ENCODE results near the gene QRICH1. TPM values are rescaled to one million over a fixed set of nuclear protein-coding genes. Genes with fewer than 3 reads are reported as not detected.

Gene QRICH1
- total RNA-seq, 2 experiments from 2014 or later: 210 to 255 TPM

- H3K9me3 Mint-ChIP-seq: no peaks in the 10 kb centered on the region
- no peaks in the 10 kb centered on the region for H3K27me3 Mint-ChIP-seq
- peak overlapping the region; percentile 93 for H3K4me3 Mint-ChIP-seq
- H3K27ac ChIP-seq (ENCODE audit: low read depth in 1 of 2, low read length in 2 of 2): peak overlapping the region; percentile 71 to 72
- peaks cover 48% of the 10 kb centered on the region for H3K4me1 ChIP-seq (ENCODE audit: insufficient read depth, low read length)
- peaks cover 27% of the 10 kb centered on the region for H3K36me3 Mint-ChIP-seq (ENCODE audit: low read depth)
- peaks cover 21% of the 10 kb centered on the region for H3K36me3 ChIP-seq (ENCODE audit: insufficient read depth, low read length)
- no peaks in the 10 kb centered on the region for H3K9me3 ChIP-seq (ENCODE audit: control insufficient read depth in 1 of 2, insufficient read depth in 1 of 2, low read length in 2 of 2)
- ChIA-PET POLR2A (interaction anchor here (0.7 to 7.2 kb wide), 11 partner anchors 18 to 169 kb away, joined by 3 to 146 read pairs (median 7); partner anchors contain the start of genes DALRD3, IMPDH2, NDUFAF3 and QRICH1), CTCF (interaction anchor here (0.7 to 6.6 kb wide), 8 partner anchors 18 to 351 kb away, joined by 3 to 100 read pairs (median 10); partner anchors contain the start of genes DALRD3, IMPDH2, NCKIPSD and NDUFAF3)
- no peaks in the 10 kb centered on the region for H3K27me3 ChIP-seq (ENCODE audit: control insufficient read depth in 1 of 2, insufficient read depth in 2 of 2, low read length in 2 of 2)
- ATAC-seq (ENCODE audit: poor library complexity) (no peak), DNase-seq (no peak)
- H3K27ac Mint-ChIP-seq: peak overlapping the region; percentile 91
- intact Hi-C loops (cut with DNase I, micrococcal nuclease): loop anchor here (2.0 to 10.0 kb wide), 5 partner anchors 32 to 456 kb away; partner anchors contain the start of genes IMPDH2 (in 2 of the 2), C3orf62 (in 1 of the 2) and QRICH1 (in 1 of the 2)
- TF ChIP-seq, protein P1, sequence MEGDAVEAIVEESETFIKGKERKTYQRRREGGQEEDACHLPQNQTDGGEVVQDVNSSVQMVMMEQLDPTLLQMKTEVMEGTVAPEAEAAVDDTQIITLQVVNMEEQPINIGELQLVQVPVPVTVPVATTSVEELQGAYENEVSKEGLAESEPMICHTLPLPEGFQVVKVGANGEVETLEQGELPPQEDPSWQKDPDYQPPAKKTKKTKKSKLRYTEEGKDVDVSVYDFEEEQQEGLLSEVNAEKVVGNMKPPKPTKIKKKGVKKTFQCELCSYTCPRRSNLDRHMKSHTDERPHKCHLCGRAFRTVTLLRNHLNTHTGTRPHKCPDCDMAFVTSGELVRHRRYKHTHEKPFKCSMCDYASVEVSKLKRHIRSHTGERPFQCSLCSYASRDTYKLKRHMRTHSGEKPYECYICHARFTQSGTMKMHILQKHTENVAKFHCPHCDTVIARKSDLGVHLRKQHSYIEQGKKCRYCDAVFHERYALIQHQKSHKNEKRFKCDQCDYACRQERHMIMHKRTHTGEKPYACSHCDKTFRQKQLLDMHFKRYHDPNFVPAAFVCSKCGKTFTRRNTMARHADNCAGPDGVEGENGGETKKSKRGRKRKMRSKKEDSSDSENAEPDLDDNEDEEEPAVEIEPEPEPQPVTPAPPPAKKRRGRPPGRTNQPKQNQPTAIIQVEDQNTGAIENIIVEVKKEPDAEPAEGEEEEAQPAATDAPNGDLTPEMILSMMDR (IDR thresholded peaks at IDR 0.05): no peak
- H3K4me1 Mint-ChIP-seq (ENCODE audit: low read depth): peaks cover 40% of the 10 kb centered on the region
- peak overlapping the region; percentile 81 for H3K4me3 ChIP-seq (ENCODE audit: low read length)
Observed at GRCh38 chr3:48989126-48989795, 104.6 kb downstream of the QRICH1 start.

- peaks cover 25% of the 10 kb centered on the region for H3K4me1 ChIP-seq (ENCODE audit: insufficient read depth, low read length)
- CTCF ChIA-PET: interaction anchor here (0.6 to 6.6 kb wide), 3 partner anchors 21 to 104 kb away, joined by 3 to 100 read pairs (median 3); partner anchors contain the start of genes IMPDH2 and WDR6
- H3K36me3 ChIP-seq (ENCODE audit: insufficient read depth, low read length): peaks cover 50% of the 10 kb centered on the region
- H3K27me3 ChIP-seq (ENCODE audit: control insufficient read depth in 1 of 2, insufficient read depth in 2 of 2, low read length in 2 of 2): no peaks in the 10 kb centered on the region
- DNase-seq (no peak), ATAC-seq (ENCODE audit: poor library complexity) (no peak)
- peaks cover 51% of the 10 kb centered on the region for H3K36me3 Mint-ChIP-seq (ENCODE audit: low read depth)
- no peaks in the 10 kb centered on the region for H3K9me3 Mint-ChIP-seq
- TF ChIP-seq, protein P1 (IDR thresholded peaks at IDR 0.05): no peak
- H3K9me3 ChIP-seq (ENCODE audit: control insufficient read depth in 1 of 2, insufficient read depth in 1 of 2, low read length in 2 of 2): no peaks in the 10 kb centered on the region
- peaks cover 19% of the 10 kb centered on the region for H3K4me1 Mint-ChIP-seq (ENCODE audit: low read depth)
- no peaks in the 10 kb centered on the region for H3K27me3 Mint-ChIP-seq
- intact Hi-C loops (cut with DNase I, micrococcal nuclease): loop anchor here in 1 of 2 experiments (10.0 kb wide), 2 partner anchors 289 to 459 kb away; partner anchors contain the start of gene C3orf62
- H3K27ac Mint-ChIP-seq: peak overlapping the region; percentile 49
- POLR2A ChIA-PET: interaction anchor here (0.7 to 7.2 kb wide), 4 partner anchors 22 to 179 kb away, joined by 3 to 146 read pairs (median 8); partner anchors contain the start of genes IMPDH2, NDUFAF3 and WDR6
- H3K4me3 ChIP-seq (ENCODE audit: low read length): no peak overlapping the region
- H3K27ac ChIP-seq (ENCODE audit: low read depth in 1 of 2, low read length in 2 of 2): no peak overlapping the region
- H3K4me3 Mint-ChIP-seq: peak overlapping the region; percentile 3
Observed at GRCh38 chr3:48985831-48986376, 108.0 kb downstream of the QRICH1 start.

- ATAC-seq (ENCODE audit: poor library complexity) (no peak), DNase-seq (no peak)
- no peaks in the 10 kb centered on the region for H3K9me3 Mint-ChIP-seq
- ChIA-PET POLR2A (interaction anchor here (3.0 kb wide), 1 partner anchor 44 kb away, joined by 10 read pairs; the partner anchor contains the start of gene IMPDH2), CTCF (interaction anchor here (0.6 to 1.7 kb wide), 2 partner anchors 109 to 173 kb away, joined by 3 to 5 read pairs; partner anchors contain the start of gene QRICH1)
- peaks cover 63% of the 10 kb centered on the region for H3K36me3 ChIP-seq (ENCODE audit: insufficient read depth, low read length)
- intact Hi-C loops (cut with DNase I, micrococcal nuclease): loop anchor here in 1 of 2 experiments (10.0 kb wide), 2 partner anchors 290 to 460 kb away; partner anchors contain the start of gene C3orf62
- H3K4me1 Mint-ChIP-seq (ENCODE audit: low read depth): peaks cover 16% of the 10 kb centered on the region
- H3K4me3 Mint-ChIP-seq: no peak overlapping the region
- no peaks in the 10 kb centered on the region for H3K27me3 Mint-ChIP-seq
- H3K27ac ChIP-seq (ENCODE audit: low read depth in 1 of 2, low read length in 2 of 2): no peak overlapping the region
- no peak overlapping the region for H3K4me3 ChIP-seq (ENCODE audit: low read length)
- TF ChIP-seq, protein P1 (IDR thresholded peaks at IDR 0.05): no peak
- H3K9me3 ChIP-seq (ENCODE audit: control insufficient read depth in 1 of 2, insufficient read depth in 1 of 2, low read length in 2 of 2): no peaks in the 10 kb centered on the region
- H3K4me1 ChIP-seq (ENCODE audit: insufficient read depth, low read length): peaks cover 20% of the 10 kb centered on the region
- H3K36me3 Mint-ChIP-seq (ENCODE audit: low read depth): peaks cover 58% of the 10 kb centered on the region
- H3K27me3 ChIP-seq (ENCODE audit: control insufficient read depth in 1 of 2, insufficient read depth in 2 of 2, low read length in 2 of 2): no peaks in the 10 kb centered on the region
- H3K27ac Mint-ChIP-seq: peak overlapping the region; percentile 4
Observed at GRCh38 chr3:48984663-48985062, 109.2 kb downstream of the QRICH1 start.
